OCI-LY7 (cell line): ENCODE measurements around the gene RRM2. TPM values are rescaled to one million over a fixed set of nuclear protein-coding genes. Genes with fewer than 3 reads are reported as not detected.

Experiments used
- BruUV-seq: library from RNA; stranded (reverse); fragments of 400-500 nt; replicated peaks from 2 replicates; lab custom pipeline; 2021; lab: Mats Ljungman, UMichigan
- CTCF ChIA-PET: fragments of 300-600 bp; sonication (Branson Sonifier 250); formaldehyde crosslinking; loops from one replicate; lab custom pipeline; 2022; ENCODE audit warnings: antibody characterized with exemption; ENCODE audit not compliant: unreplicated experiment; lab: Charles Lee
- POLR2A ChIA-PET: fragments of 300-600 bp; sonication (Branson Sonifier 250); formaldehyde crosslinking; loops from one replicate; lab custom pipeline; 2022; ENCODE audit warnings: antibody characterized with exemption; lab: Charles Lee
- DNase-seq: peaks from one replicate; pipeline ENCODE4 v3.0.0-alpha.2; 2015; ENCODE audit warnings: low spot score
- H2AFZ ChIP-seq: fragments of 200-600 bp; sonication (generic), shearing (Covaris generic); 2 replicates; pipeline ENCODE4 v1.6.1; 2014; ENCODE audit warnings: mild to moderate bottlenecking, antibody characterized with exemption, low read length, moderate library complexity
- H3K27ac ChIP-seq: fragments of 200-600 bp; sonication (generic); 2 replicates; pipeline ENCODE4 v1.5.1; 2014; ENCODE audit warnings: mixed run types, low read depth, mild to moderate bottlenecking, moderate library complexity, low read length, inconsistent platforms; ENCODE audit not compliant: poor library complexity, severe bottlenecking
- H3K36me3 ChIP-seq: fragments of 200-600 bp; sonication (generic); 2 replicates; pipeline ENCODE4 v1.6.1; 2014; ENCODE audit warnings: mild to moderate bottlenecking, antibody characterized with exemption, low read length, moderate library complexity, mixed read lengths; ENCODE audit not compliant: insufficient read depth
- H3K4me1 ChIP-seq: fragments of 200-600 bp; sonication (generic); 2 replicates; pipeline ENCODE4 v1.5.1; 2014; ENCODE audit warnings: mild to moderate bottlenecking, low read length; ENCODE audit not compliant: insufficient read depth, poor library complexity, severe bottlenecking
- H3K4me2 ChIP-seq: fragments of 200-600 bp; sonication (generic); 2 replicates; pipeline ENCODE4 v1.6.1; 2014; ENCODE audit warnings: mild to moderate bottlenecking, low read length
- H3K4me3 ChIP-seq: fragments of 200-600 bp; sonication (generic); 2 replicates; pipeline ENCODE4 v1.5.1; 2014; ENCODE audit warnings: mild to moderate bottlenecking, low read depth, low read length; ENCODE audit not compliant: poor library complexity, severe bottlenecking
- H3K79me2 ChIP-seq: fragments of 200-600 bp; sonication (generic); 2 replicates; pipeline ENCODE4 v1.6.1; 2016; ENCODE audit warnings: low read depth, mild to moderate bottlenecking, low read length, moderate library complexity, mixed read lengths; ENCODE audit not compliant: insufficient read depth
- H3K9me2 ChIP-seq: fragments of 200-600 bp; sonication (generic); 2 replicates; pipeline ENCODE4 v1.6.1; 2016; ENCODE audit warnings: mild to moderate bottlenecking, low read length, mixed read lengths; ENCODE audit not compliant: insufficient read depth
- H3K9me3 ChIP-seq: fragments of 200-600 bp; sonication (generic); 2 replicates; pipeline ENCODE4 v1.6.1; 2014; ENCODE audit warnings: mild to moderate bottlenecking, mixed run types, low read length, mixed read lengths
- H4K20me1 ChIP-seq: fragments of 200-600 bp; sonication (generic); 2 replicates; pipeline ENCODE4 v1.6.1; 2014; ENCODE audit warnings: mild to moderate bottlenecking, antibody characterized with exemption, low read length, moderate library complexity, mixed read lengths; ENCODE audit not compliant: insufficient read depth
- CTCF ChIP-seq: fragments of 200-600 bp; sonication (generic); conservative IDR thresholded peaks from 2 replicates; pipeline ENCODE4 v1.5.1; 2014; ENCODE audit warnings: mild to moderate bottlenecking, antibody characterized with exemption, low read length, moderate library complexity, mixed read lengths
- EZH2phosphoT487 ChIP-seq: fragments of 200-600 bp; sonication (generic); IDR thresholded peaks from 2 replicates; pipeline ENCODE4 v1.6.1; 2018; ENCODE audit warnings: low read depth, borderline replicate concordance, mild to moderate bottlenecking, mixed run types, antibody characterized with exemption, low read length, moderate library complexity, mixed read lengths
- intact Hi-C: fragments of 100-400 bp; cut with micrococcal nuclease; formaldehyde crosslinking; loops from one replicate; pipeline ENCODE4 v1.10.0; 2022; ENCODE audit not compliant: unreplicated experiment
- total RNA-seq, 2 experiments: library from RNA; depleted of rRNA in 1 of 2; stranded (reverse); fragments of >200 nt in 1 of 2; shearing (Covaris generic) in 1 of 2; gene quantifications; 2 replicates each; pipeline ENCODE4 v1.2.3, GENCODE V29; 2014 to 2022

RRM2 gene
- total RNA-seq, 2 experiments from 2014 or later: 222 to 324 TPM

- BruUV-seq: no TSS peak
- Histone ChIP-seq H3K27ac (no peak overlapping the region), H3K4me2 (no peak overlapping the region), H3K4me1 (peaks cover 15% of the 10 kb centered on the region), H4K20me1 (peaks cover 10% of the 10 kb centered on the region; the same call in 1 of the 2 replicates), H3K79me2 (peaks cover 14% of the 10 kb centered on the region; the same call in 1 of the 2 replicates), H3K9me2 (no peaks in the 10 kb centered on the region), H2AFZ (no peak overlapping the region), H3K9me3 (no peaks in the 10 kb centered on the region), H3K36me3 (peaks cover 89% of the 10 kb centered on the region), H3K4me3 (no peak overlapping the region)
- ChIA-PET POLR2A (interaction anchor here (1.1 kb wide), 1 partner anchor 9 kb away, joined by 8 read pairs; no protein-coding TSS in a partner anchor), CTCF (no interaction called here)
- TF ChIP-seq EZH2phosphoT487: no peak
- no peak for TF ChIP-seq CTCF
- no peak for DNase-seq
- intact Hi-C loops: no loop called here
These were observed 13.0 kb downstream of the RRM2 start for GRCh38 chr2:10135296-10136089.

DNA sequence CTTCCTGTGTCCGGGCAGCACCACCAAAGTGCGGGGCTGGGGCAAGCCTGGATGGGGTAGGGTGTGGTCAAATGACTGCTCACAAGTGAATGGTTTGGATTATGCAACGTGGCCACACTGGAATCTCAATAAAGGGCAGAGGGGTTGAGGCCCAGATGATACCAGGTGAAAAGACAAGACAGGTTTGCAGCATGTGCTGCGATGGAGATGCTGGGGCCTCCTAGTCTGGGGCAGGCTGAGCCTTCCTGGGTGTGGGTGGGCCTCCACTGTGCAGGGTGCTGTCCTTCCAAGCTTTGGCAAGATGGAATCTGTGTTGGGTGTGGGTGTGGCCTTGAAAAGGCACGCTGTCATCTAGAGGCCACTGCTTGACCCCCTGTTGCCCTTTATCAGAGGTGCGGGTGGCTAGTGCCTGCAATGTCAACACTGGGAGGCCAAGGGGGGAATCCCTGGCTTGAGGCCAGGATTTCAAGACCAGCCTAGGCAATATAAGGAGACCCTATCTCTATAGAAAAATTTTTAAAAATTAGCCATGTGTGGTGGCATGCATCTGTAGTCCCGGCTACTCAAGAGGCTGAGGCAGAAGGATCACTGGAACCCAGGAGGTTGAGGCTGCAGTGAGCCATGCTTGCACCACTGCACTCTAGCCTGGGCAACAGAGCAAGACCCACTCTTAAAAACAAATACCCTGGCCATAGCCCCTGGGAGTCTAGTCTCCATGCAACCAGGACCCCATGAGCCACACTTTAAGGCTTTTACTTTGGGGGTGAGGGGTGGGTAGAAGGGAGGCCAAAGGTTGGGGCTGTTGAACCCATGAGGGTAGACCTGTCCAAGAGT is 13.8 kb downstream of the RRM2 start:
- TF ChIP-seq CTCF: no peak
- TF ChIP-seq EZH2phosphoT487: no peak
- no TSS peak for BruUV-seq
- Histone ChIP-seq H3K27ac (no peak overlapping the region), H2AFZ (no peak overlapping the region), H3K9me2 (no peaks in the 10 kb centered on the region), H3K36me3 (peaks cover 89% of the 10 kb centered on the region), H3K9me3 (no peaks in the 10 kb centered on the region), H3K4me1 (peaks cover 8% of the 10 kb centered on the region), H4K20me1 (peaks cover 5% of the 10 kb centered on the region; the same call in 1 of the 2 replicates), H3K4me3 (no peak overlapping the region), H3K4me2 (no peak overlapping the region), H3K79me2 (peaks cover 7% of the 10 kb centered on the region; the same call in 1 of the 2 replicates)
- intact Hi-C loops: no loop called here
- ChIA-PET CTCF (no interaction called here), POLR2A (interaction anchor here (1.1 kb wide), 1 partner anchor 10 kb away, joined by 8 read pairs; no protein-coding TSS in a partner anchor)
- no peak for DNase-seq
